SK-N-SH (cell line): ENCODE data around the gene PPP1R3D. TPM values are rescaled to one million over a fixed set of nuclear protein-coding genes. Genes with fewer than 3 reads are reported as not detected.

Experiments
- CTCF ChIA-PET: fragments of 300-600, 350-600 bp; formaldehyde crosslinking; extraction: SDS; loops from one replicate; lab custom pipeline; 2021; lab: Yijun Ruan, JAX
- POLR2A ChIA-PET: fragments of 350-600 bp; sonication (Branson Sonifier 250); formaldehyde crosslinking; extraction: SDS; loops from one replicate; lab custom pipeline; 2020; ENCODE audit warnings: antibody characterized with exemption, inconsistent platforms; lab: Yijun Ruan, JAX
- DNase-seq: peaks from one replicate; pipeline ENCODE4 v3.0.0; 2012
- H2AFZ ChIP-seq: fragments of 200-600 bp; sonication (generic); 2 replicates; pipeline ENCODE4 v1.8.1; 2016; ENCODE audit warnings: antibody characterized with exemption, mild to moderate bottlenecking, low read depth
- H3F3A ChIP-seq: fragments of 200-600 bp; sonication (generic); replicated peaks from 2 replicates; pipeline ENCODE3; 2016; ENCODE audit warnings: antibody characterized with exemption, mild to moderate bottlenecking; ENCODE audit not compliant: insufficient read depth
- H3K27ac ChIP-seq, 2 experiments: fragments of 200-500 bp in 1 of 2; fragments of 200-600 bp in 1 of 2; sonication (Bioruptor generic) in 1 of 2; sonication (generic), shearing (Covaris generic) in 1 of 2; 2 replicates each; pipeline versions ENCODE4 v1.5.1 to v1.6.1; 2014 to 2016; ENCODE audit warnings: low read depth in 2 of 2, inconsistent platforms in 1 of 2, low read length in 1 of 2, mild to moderate bottlenecking in 1 of 2, mixed read lengths in 1 of 2
- H3K27me3 ChIP-seq: fragments of 200-600 bp; sonication (generic), shearing (Covaris generic); 2 replicates; pipeline ENCODE4 v1.6.1; 2016; ENCODE audit warnings: mixed run types; ENCODE audit not compliant: insufficient read depth
- H3K36me3 ChIP-seq, 2 experiments: fragments of 200-500 bp in 1 of 2; fragments of 200-600 bp in 1 of 2; sonication (Bioruptor generic) in 1 of 2; sonication (generic) in 1 of 2; replicated peaks in 1 of 2; 2 replicates each; pipeline versions ENCODE3 to v1.5.1; 2014 to 2016; ENCODE audit warnings: low read length in 1 of 2, mild to moderate bottlenecking in 1 of 2; ENCODE audit not compliant: insufficient read depth in 2 of 2, control insufficient read depth in 1 of 2
- H3K4me1 ChIP-seq, 2 experiments: fragments of 200-500 bp in 1 of 2; fragments of 200-600 bp in 1 of 2; sonication (Bioruptor generic) in 1 of 2; sonication (generic), shearing (Covaris generic) in 1 of 2; 2 replicates each; pipeline versions ENCODE4 v1.5.1 to v1.6.1; 2014 to 2016; ENCODE audit warnings: low read depth in 1 of 2, low read length in 1 of 2, mixed run types in 1 of 2; ENCODE audit not compliant: insufficient read depth in 2 of 2, control insufficient read depth in 1 of 2
- H3K4me2 ChIP-seq: fragments of 200-600 bp; sonication (generic), shearing (Covaris generic); 2 replicates; pipeline ENCODE4 v1.6.1; 2017; ENCODE audit warnings: mixed run types
- H3K4me3 ChIP-seq, 2 experiments: fragments of 200-500 bp in 1 of 2; fragments of 200-600 bp in 1 of 2; sonication (Bioruptor generic) in 1 of 2; sonication (generic), shearing (Covaris generic) in 1 of 2; 2 replicates each; pipeline versions ENCODE4 v1.5.1 to v1.8.1; 2014 to 2016; ENCODE audit warnings: low read depth in 2 of 2, inconsistent platforms in 1 of 2, low read length in 1 of 2, mild to moderate bottlenecking in 1 of 2, mixed read lengths in 1 of 2, moderate library complexity in 1 of 2
- H3K79me2 ChIP-seq: fragments of 200-600 bp; sonication (generic); 2 replicates; pipeline ENCODE4 v1.8.1; 2017; ENCODE audit warnings: mild to moderate bottlenecking; ENCODE audit not compliant: insufficient read depth
- H3K9ac ChIP-seq: fragments of 200-600 bp; sonication (generic); 2 replicates; pipeline ENCODE4 v1.6.1; 2017; ENCODE audit warnings: mixed run types
- H3K9me2 ChIP-seq: fragments of 200-600 bp; sonication (generic); 2 replicates; pipeline ENCODE4 v1.6.1; 2017; ENCODE audit warnings: mixed run types
- H3K9me3 ChIP-seq: fragments of 200-600 bp; sonication (generic); 2 replicates; pipeline ENCODE4 v1.6.1; 2017; ENCODE audit warnings: mixed run types, mild to moderate bottlenecking, moderate library complexity
- H4K20me1 ChIP-seq: fragments of 200-600 bp; sonication (generic); 2 replicates; pipeline ENCODE4 v1.6.1; 2017; ENCODE audit warnings: mild to moderate bottlenecking, mixed run types; ENCODE audit not compliant: insufficient read depth
- EZH2phosphoT487 ChIP-seq: fragments of 200-600 bp; sonication (generic); IDR thresholded peaks from 2 replicates; pipeline ENCODE4 v1.6.1; 2017; ENCODE audit warnings: low read depth, mixed run types, mild to moderate bottlenecking, antibody characterized with exemption, moderate library complexity, borderline replicate concordance
- FOXJ3 ChIP-seq: sonication (generic); formaldehyde crosslinking; IDR thresholded peaks from 2 replicates; pipeline ENCODE4 v1.5.1; 2020; ENCODE audit warnings: mild to moderate bottlenecking, missing genetic modification reagents
- FOXM1 ChIP-seq: IDR thresholded peaks from 2 replicates; pipeline ENCODE4 v1.4.0; 2012; ENCODE audit warnings: low read depth, mild to moderate bottlenecking
- GATA2 ChIP-seq: sonication (generic); formaldehyde crosslinking; IDR thresholded peaks from 2 replicates; pipeline ENCODE4 v1.5.0; 2020; ENCODE audit warnings: mild to moderate bottlenecking, missing genetic modification reagents
- MAX ChIP-seq: IDR thresholded peaks from 2 replicates; pipeline ENCODE4 v1.4.0; 2012; ENCODE audit warnings: low read depth
- MEF2A ChIP-seq: IDR thresholded peaks from 2 replicates; pipeline ENCODE4 v1.4.0; 2012; ENCODE audit warnings: low read depth, borderline replicate concordance
- NFIC ChIP-seq: IDR thresholded peaks from 2 replicates; pipeline ENCODE4 v1.4.0; 2012; ENCODE audit warnings: borderline replicate concordance
- POLR2AphosphoS5 ChIP-seq: IDR thresholded peaks from 2 replicates; pipeline ENCODE4 v1.6.1; 2012; ENCODE audit warnings: low read depth, low read length
- RAD21 ChIP-seq: IDR thresholded peaks from 2 replicates; pipeline ENCODE4 v1.6.1; 2012; ENCODE audit warnings: mild to moderate bottlenecking, low read length
- RCOR1 ChIP-seq: fragments of 150-350 bp; IDR thresholded peaks from 2 replicates; pipeline ENCODE4 v1.6.1; 2017; ENCODE audit warnings: antibody characterized with exemption, low read length
- REST ChIP-seq: IDR thresholded peaks from 2 replicates; pipeline ENCODE4 v1.6.1; 2012; ENCODE audit warnings: mild to moderate bottlenecking, low read depth, low read length, moderate library complexity
- RFX5 ChIP-seq: IDR thresholded peaks from 2 replicates; pipeline ENCODE4 v1.6.1; 2012; ENCODE audit warnings: mild to moderate bottlenecking, improper control_type of control experiment, low read length
- SIN3A ChIP-seq: IDR thresholded peaks from 2 replicates; pipeline ENCODE4 v1.6.1; 2012; ENCODE audit warnings: low read depth, mild to moderate bottlenecking, low read length, moderate library complexity, borderline replicate concordance
- TCF12 ChIP-seq: IDR thresholded peaks from 2 replicates; pipeline ENCODE4 v1.4.0; 2012
- TEAD4 ChIP-seq: IDR thresholded peaks from 2 replicates; pipeline ENCODE4 v1.4.0; 2012; ENCODE audit warnings: mild to moderate bottlenecking, borderline replicate concordance; ENCODE audit not compliant: insufficient read depth
- ZBTB33 ChIP-seq: IDR thresholded peaks from 2 replicates; pipeline ENCODE4 v1.4.0; 2012; ENCODE audit warnings: low read depth, borderline replicate concordance
- WGBS: methylation state at CpG from one replicate; pipeline ENCODE4 v1.1.6; 2017; ENCODE audit warnings: low lambda C conversion rate; 5-methylcytosine and 5-hydroxymethylcytosine counted together
- polyA plus RNA-seq, 3 experiments: library from polyadenylated mRNA; depleted of rRNA; stranded (reverse); fragments of >200 nt; gene quantifications; 2 replicates each; pipeline ENCODE4 v1.2.3, GENCODE V29; 2012
- TF ChIP-seq, protein P1 (sequence below): fragments of 150-350 bp; IDR thresholded peaks from 2 replicates; pipeline ENCODE4 v1.6.1; 2016; ENCODE audit warnings: mild to moderate bottlenecking, low read depth, low read length
- TF ChIP-seq, protein P2 (sequence below): IDR thresholded peaks from 2 replicates; pipeline ENCODE4 v1.4.0; 2012; ENCODE audit warnings: low read depth, borderline replicate concordance

The PPP1R3D gene
- polyA plus RNA-seq, 1 of the 3 experiments (the other 2 are of a cell fraction) = 0.87 TPM

GRCh38 chr20:59947376-59947775 is 7.3 kb upstream of the PPP1R3D start:
- Histone ChIP-seq H3K4me1 (peaks cover 0 to 2% of the 10 kb centered on the region in 2 experiments; a peak in 1 of 4 replicates), H4K20me1 (no peaks in the 10 kb centered on the region), H3K36me3 (peaks cover 24 to 43% of the 10 kb centered on the region in 2 experiments), H3K4me2 (no peak overlapping the region), H3K27ac (no peak overlapping the region), H3K9me3 (no peaks in the 10 kb centered on the region), H3K4me3 (no peak overlapping the region), H3F3A (no peaks in the 10 kb centered on the region), H3K79me2 (peaks cover 3% of the 10 kb centered on the region; the same call in 1 of the 2 replicates), H3K27me3 (no peaks in the 10 kb centered on the region), H3K9ac (no peak overlapping the region), H2AFZ (no peak overlapping the region), H3K9me2 (no peaks in the 10 kb centered on the region)
- ChIA-PET CTCF (interaction anchor here (1.2 to 10.9 kb wide), 4 partner anchors 10 to 36 kb away, joined by 3 to 95 read pairs (median 4); partner anchors contain the start of genes CDH26, FAM217B, PPP1R3D and SYCP2), POLR2A (no interaction called here)
- DNase-seq = no peak
- TF ChIP-seq TCF12 = no peak
- no peak for TF ChIP-seq GATA2 (CRISPR knock-in tag)
- TF ChIP-seq RCOR1 = no peak
- TF ChIP-seq, protein P1, sequence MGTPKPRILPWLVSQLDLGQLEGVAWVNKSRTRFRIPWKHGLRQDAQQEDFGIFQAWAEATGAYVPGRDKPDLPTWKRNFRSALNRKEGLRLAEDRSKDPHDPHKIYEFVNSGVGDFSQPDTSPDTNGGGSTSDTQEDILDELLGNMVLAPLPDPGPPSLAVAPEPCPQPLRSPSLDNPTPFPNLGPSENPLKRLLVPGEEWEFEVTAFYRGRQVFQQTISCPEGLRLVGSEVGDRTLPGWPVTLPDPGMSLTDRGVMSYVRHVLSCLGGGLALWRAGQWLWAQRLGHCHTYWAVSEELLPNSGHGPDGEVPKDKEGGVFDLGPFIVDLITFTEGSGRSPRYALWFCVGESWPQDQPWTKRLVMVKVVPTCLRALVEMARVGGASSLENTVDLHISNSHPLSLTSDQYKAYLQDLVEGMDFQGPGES = no peak
- no peak for TF ChIP-seq RFX5
- TF ChIP-seq ZBTB33 = no peak
- TF ChIP-seq, protein P2, sequence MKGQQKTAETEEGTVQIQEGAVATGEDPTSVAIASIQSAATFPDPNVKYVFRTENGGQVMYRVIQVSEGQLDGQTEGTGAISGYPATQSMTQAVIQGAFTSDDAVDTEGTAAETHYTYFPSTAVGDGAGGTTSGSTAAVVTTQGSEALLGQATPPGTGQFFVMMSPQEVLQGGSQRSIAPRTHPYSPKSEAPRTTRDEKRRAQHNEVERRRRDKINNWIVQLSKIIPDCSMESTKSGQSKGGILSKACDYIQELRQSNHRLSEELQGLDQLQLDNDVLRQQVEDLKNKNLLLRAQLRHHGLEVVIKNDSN = no peak
- TF ChIP-seq EZH2phosphoT487 = no peak
- no peak for TF ChIP-seq MAX
- TF ChIP-seq POLR2AphosphoS5 = no peak
- no peak for TF ChIP-seq FOXJ3 (CRISPR knock-in tag)
- no peak for TF ChIP-seq TEAD4
- no peak for TF ChIP-seq SIN3A
- TF ChIP-seq FOXM1 = no peak
- no peak for TF ChIP-seq MEF2A
- no peak for TF ChIP-seq REST
- no peak for TF ChIP-seq NFIC
- no peak for TF ChIP-seq RAD21
- 90% methylated on average over 8 of the region's 8 CpGs for WGBS
